ENCODE measurements around the gene PRMT3. TPM values are rescaled to one million over a fixed set of nuclear protein-coding genes. Genes with fewer than 3 reads are reported as not detected.

The PRMT3 gene
- total RNA-seq, 3 donors from 2014 or later: 11.6 to 12.7 (median 11.8) TPM

GRCh38 chr11:20530942-20531703, 143.6 kb downstream of the PRMT3 start:
- TF ChIP-seq CTCF (IDR thresholded peaks at IDR 0.05): no peak
- intact Hi-C loops (cut with DNase I, micrococcal nuclease): no loop called here
- ATAC-seq (no peak), DNase-seq (no peak)
- no peaks in the 10 kb centered on the region for H3K36me3 ChIP-seq (ENCODE audit: low read depth)
- no peak overlapping the region for H3K4me3 ChIP-seq
- no peaks in the 10 kb centered on the region for H3K4me1 ChIP-seq (ENCODE audit: low read depth)
- no peaks in the 10 kb centered on the region for H3K9me3 ChIP-seq

DNA sequence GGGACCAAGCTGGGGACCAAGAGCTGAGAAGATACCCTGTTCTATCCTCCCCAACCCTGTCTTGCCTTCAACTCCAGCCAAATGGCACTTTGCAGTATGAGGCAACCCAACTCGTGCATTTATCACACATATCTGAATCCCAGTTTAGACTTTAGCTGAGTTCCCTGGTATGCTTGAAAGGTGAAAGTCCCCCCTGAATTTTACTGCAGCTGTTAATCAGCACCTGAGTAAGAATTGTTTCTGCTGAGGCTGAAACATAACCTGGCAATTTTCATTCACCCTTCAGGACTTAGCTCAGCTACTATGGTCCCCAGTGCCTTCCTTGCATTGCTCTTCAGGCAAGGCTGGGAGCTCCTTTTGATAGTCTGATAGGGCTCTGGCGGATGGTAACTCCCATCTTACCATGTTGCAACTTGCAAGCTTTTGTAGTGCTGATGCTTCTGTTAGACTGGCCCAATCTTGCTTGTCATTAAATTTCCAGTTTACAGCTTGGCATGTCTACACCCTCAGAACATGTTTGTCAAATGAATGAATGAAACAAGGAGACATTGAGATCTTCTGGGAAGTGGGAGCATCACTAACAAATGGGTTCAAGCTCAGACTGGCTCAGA, 147.9 kb downstream of the PRMT3 start:
- Histone ChIP-seq H3K9me3 (peaks cover 6% of the 10 kb centered on the region), H3K4me1 (ENCODE audit: low read depth) (no peaks in the 10 kb centered on the region), H3K36me3 (ENCODE audit: low read depth) (no peaks in the 10 kb centered on the region), H3K4me3 (no peak overlapping the region)
- no peak for TF ChIP-seq CTCF (IDR thresholded peaks at IDR 0.05)
- intact Hi-C loops (cut with DNase I, micrococcal nuclease): no loop called here
- no peak for ATAC-seq
- no peak for DNase-seq

GRCh38 chr11:20536365-20536764, 148.8 kb downstream of the PRMT3 start:
- DNase-seq: no peak
- no peaks in the 10 kb centered on the region for H3K4me1 ChIP-seq (ENCODE audit: low read depth)
- no peak for TF ChIP-seq CTCF (IDR thresholded peaks at IDR 0.05)
- peaks cover 6% of the 10 kb centered on the region for H3K9me3 ChIP-seq
- H3K4me3 ChIP-seq: no peak overlapping the region
- no peak for ATAC-seq
- H3K36me3 ChIP-seq (ENCODE audit: low read depth): no peaks in the 10 kb centered on the region
- intact Hi-C loops (cut with DNase I, micrococcal nuclease): no loop called here

DNA sequence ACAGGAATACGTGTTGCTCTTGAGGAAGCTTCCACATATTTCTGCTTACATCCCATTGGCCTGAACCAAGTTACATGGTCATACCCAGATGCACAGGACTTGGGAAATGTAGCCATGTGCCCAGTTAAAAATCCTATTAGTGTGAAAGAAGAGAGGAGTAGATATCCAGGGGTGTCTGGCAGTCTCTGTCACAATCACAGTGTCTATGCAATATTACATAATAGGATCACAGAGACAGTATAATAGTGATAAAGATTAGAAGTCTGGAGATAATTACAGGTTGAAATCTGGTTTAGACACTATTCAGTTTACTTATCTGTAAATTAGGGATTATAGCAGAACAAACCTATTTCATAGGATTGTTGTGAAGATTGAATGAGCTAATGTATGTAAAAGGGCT, 149.3 kb downstream of the PRMT3 start:
- Histone ChIP-seq H3K4me1 (ENCODE audit: low read depth) (no peaks in the 10 kb centered on the region), H3K9me3 (peaks cover 6% of the 10 kb centered on the region), H3K4me3 (no peak overlapping the region), H3K36me3 (ENCODE audit: low read depth) (no peaks in the 10 kb centered on the region)
- no peak for TF ChIP-seq CTCF (IDR thresholded peaks at IDR 0.05)
- ATAC-seq (no peak), DNase-seq (no peak)
- intact Hi-C loops (cut with DNase I, micrococcal nuclease): no loop called here

DNA sequence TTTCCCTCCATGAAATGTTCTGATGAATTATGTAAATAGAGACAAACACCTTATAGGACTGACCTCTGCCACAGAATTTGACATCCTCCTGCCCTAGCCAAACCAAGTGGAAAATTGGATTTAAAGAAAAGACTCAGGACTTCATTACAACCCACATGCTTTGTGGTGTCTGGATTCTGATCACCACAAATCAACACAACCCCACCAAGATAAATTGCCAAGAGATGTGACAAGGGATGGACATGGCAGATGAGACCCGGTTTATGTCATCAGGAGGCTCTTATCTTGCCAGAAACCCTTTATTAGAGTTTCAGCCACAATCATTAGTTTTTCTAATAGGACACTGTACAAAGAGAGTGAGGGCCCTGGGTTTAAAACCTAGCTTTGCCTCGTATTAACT, 154.0 kb downstream of the PRMT3 start:
- Histone ChIP-seq H3K4me3 (no peak overlapping the region), H3K4me1 (ENCODE audit: low read depth) (no peaks in the 10 kb centered on the region), H3K36me3 (ENCODE audit: low read depth) (no peaks in the 10 kb centered on the region), H3K9me3 (peaks cover 6% of the 10 kb centered on the region)
- ATAC-seq (no peak), DNase-seq (no peak)
- intact Hi-C loops (cut with DNase I, micrococcal nuclease): no loop called here
- TF ChIP-seq CTCF (IDR thresholded peaks at IDR 0.05): no peak

Measured in mucosa of descending colon (tissue), 3 donors.